ENCODE data around the gene PHB1. TPM values are rescaled to one million over a fixed set of nuclear protein-coding genes. Genes with fewer than 3 reads are reported as not detected.

PHB1 gene
- total RNA-seq, 1 experiment from 2014 or later: 325 TPM

GRCh38 chr17:49369089-49369488 is 45.6 kb downstream of the PHB1 start:
- Histone ChIP-seq H2AK5ac (ENCODE audit: insufficient read length, low read length) (no peak overlapping the region), H3T11ph (ENCODE audit: low read length) (no peak overlapping the region), H3K9ac (ENCODE audit: extremely low read depth, insufficient read length, low read length) (no peak overlapping the region), H3K4me2 (ENCODE audit: insufficient read depth, insufficient read length, low read length) (no peak overlapping the region), H3K27ac (ENCODE audit: insufficient read length, low read depth, low read length) (no peak overlapping the region), H3K9me3 (ENCODE audit: control insufficient read depth, low read depth, low read length) (no peaks in the 10 kb centered on the region), H2BK5ac (ENCODE audit: insufficient read length, low read length) (no peak overlapping the region), H2BK120ac (ENCODE audit: low read depth, low read length, poor library complexity, severe bottlenecking) (no peak overlapping the region), H3K56ac (ENCODE audit: insufficient read length, low read depth, low read length) (no peak overlapping the region), H4K5ac (ENCODE audit: insufficient read length, low read depth, low read length) (no peak overlapping the region), H4K91ac (ENCODE audit: insufficient read length, low read depth, low read length) (no peak overlapping the region), H2BK20ac (ENCODE audit: low read depth, low read length, poor library complexity, severe bottlenecking) (no peak overlapping the region), H3K4me1 (ENCODE audit: insufficient read depth, low read length) (peaks cover 6% of the 10 kb centered on the region; the same call in 1 of the 2 replicates), H3K4ac (ENCODE audit: low read depth, low read length) (no peak overlapping the region), H4K20me1 (ENCODE audit: control insufficient read depth, insufficient read depth, insufficient read length) (no peaks in the 10 kb centered on the region), H3K23me2 (ENCODE audit: insufficient read length, low read depth, low read length, poor library complexity, severe bottlenecking) (peaks cover 2% of the 10 kb centered on the region), H2BK12ac (ENCODE audit: insufficient read length, low read depth, low read length) (no peak overlapping the region), H3K23ac (ENCODE audit: insufficient read length, low read depth, low read length) (no peak overlapping the region), H2AFZ (ENCODE audit: low read length) (no peak overlapping the region), H3K14ac (ENCODE audit: insufficient read depth, low read length) (no peak overlapping the region), H4K8ac (replicated peaks; ENCODE audit: insufficient read length, low read depth, low read length) (no peak overlapping the region), H3K18ac (ENCODE audit: insufficient read length, low read depth, low read length) (no peak overlapping the region), H3K79me1 (ENCODE audit: insufficient read depth, low read depth, low read length, poor library complexity, severe bottlenecking) (no peaks in the 10 kb centered on the region), H3K27me3 (ENCODE audit: insufficient read depth, low read length) (no peaks in the 10 kb centered on the region), H2BK15ac (ENCODE audit: low read depth, low read length) (no peak overlapping the region), H3K79me2 (ENCODE audit: insufficient read depth, low read length) (no peaks in the 10 kb centered on the region)
- Mint-ChIP-seq H3K27ac (peak overlapping the region in 1 of 3 experiments; percentile 77; a peak in 1 of 7 replicates), H3K27me3 (ENCODE audit: low read depth) (no peaks in the 10 kb centered on the region), H3K36me3 (ENCODE audit: insufficient read depth in 1 of 3, low read depth in 3 of 3) (no peaks in the 10 kb centered on the region), H3K9me3 (no peaks in the 10 kb centered on the region), H3K4me1 (peaks cover 28 to 51% of the 10 kb centered on the region in 2 experiments), H3K4me3 (no peak overlapping the region)
- WGBS (ENCODE audit: extremely low coverage, insufficient read length, low lambda C conversion rate): no CpG with 5 or more reads among the region's 1 CpG
- no peak for TF ChIP-seq CTCF (conservative IDR thresholded peaks at IDR 0.05)
- DNase-seq: peak; percentile 10

Measured in H9 (cell line).